Activated naive CD8-positive, alpha-beta T cell treated with anti-CD3 and anti-CD28 coated beads, Interleukin-2, amount 50 U/mL, for 24 hours (primary cell): ENCODE results near the gene IRF2BPL.

Experiments
- ATAC-seq: fragments of 150-1000 bp; cut with Tn5 transposase; one replicate; pipeline ENCODE4 v1.10.0; 2021
- DNase-seq: peaks from one replicate; pipeline ENCODE4 v3.0.0; 2021
- H3K27ac Mint-ChIP-seq: one replicate; pipeline ENCODE4 v1.8.0; 2021; ENCODE audit warnings: mild to moderate bottlenecking, mixed read lengths
- H3K27me3 Mint-ChIP-seq: one replicate; pipeline ENCODE4 v1.8.0; 2021; ENCODE audit warnings: mixed read lengths
- H3K36me3 Mint-ChIP-seq: one replicate; pipeline ENCODE4 v1.8.0; 2021; ENCODE audit warnings: low read depth, mixed read lengths
- H3K4me1 Mint-ChIP-seq: one replicate; pipeline ENCODE4 v1.8.0; 2021; ENCODE audit warnings: mixed read lengths
- H3K4me3 Mint-ChIP-seq: one replicate; pipeline ENCODE4 v1.8.0; 2021; ENCODE audit warnings: mild to moderate bottlenecking, moderate library complexity, mixed read lengths
- H3K9me3 Mint-ChIP-seq: one replicate; pipeline ENCODE4 v1.8.0; 2021; ENCODE audit warnings: mixed read lengths

IRF2BPL gene

GRCh38 chr14:77043177-77043983 is 14.9 kb upstream of the IRF2BPL start:
- Mint-ChIP-seq H3K27ac (peak overlapping the region; percentile 80), H3K4me3 (peak overlapping the region; percentile 54), H3K9me3 (no peaks in the 10 kb centered on the region), H3K27me3 (peaks cover 2% of the 10 kb centered on the region), H3K36me3 (no peaks in the 10 kb centered on the region), H3K4me1 (peaks cover 79% of the 10 kb centered on the region)
- ATAC-seq (peak; percentile 57), DNase-seq (peak; percentile 70)

GRCh38 chr14:77041881-77042545 is 13.5 kb upstream of the IRF2BPL start:
- no peak overlapping the region for H3K4me3 Mint-ChIP-seq
- peaks cover 2% of the 10 kb centered on the region for H3K27me3 Mint-ChIP-seq
- H3K4me1 Mint-ChIP-seq = peaks cover 93% of the 10 kb centered on the region
- H3K9me3 Mint-ChIP-seq = no peaks in the 10 kb centered on the region
- no peaks in the 10 kb centered on the region for H3K36me3 Mint-ChIP-seq
- DNase-seq = no peak
- ATAC-seq = no peak
- H3K27ac Mint-ChIP-seq = peak overlapping the region; percentile 96

- H3K4me1 Mint-ChIP-seq = peaks cover 94% of the 10 kb centered on the region
- H3K36me3 Mint-ChIP-seq = no peaks in the 10 kb centered on the region
- H3K9me3 Mint-ChIP-seq = no peaks in the 10 kb centered on the region
- peak overlapping the region; percentile 74 for H3K4me3 Mint-ChIP-seq
- H3K27ac Mint-ChIP-seq = peak overlapping the region; percentile 96
- peak; percentile 64 for DNase-seq
- ATAC-seq = peak; percentile 33
- H3K27me3 Mint-ChIP-seq = peaks cover 2% of the 10 kb centered on the region
Measured at GRCh38 chr14:77040741-77041653, 12.5 kb upstream of the IRF2BPL start.

GRCh38 chr14:77040059-77040740 is 11.7 kb upstream of the IRF2BPL start:
- ATAC-seq (peak; percentile 59), DNase-seq (peak; percentile 95)
- Mint-ChIP-seq H3K36me3 (no peaks in the 10 kb centered on the region), H3K4me3 (peak overlapping the region; percentile 74), H3K27ac (peak overlapping the region; percentile 96), H3K9me3 (no peaks in the 10 kb centered on the region), H3K4me1 (peaks cover 93% of the 10 kb centered on the region), H3K27me3 (peaks cover 2% of the 10 kb centered on the region)

- H3K4me3 Mint-ChIP-seq = peak overlapping the region; percentile 74
- DNase-seq (no peak), ATAC-seq (no peak)
- H3K4me1 Mint-ChIP-seq = peaks cover 94% of the 10 kb centered on the region
- H3K27ac Mint-ChIP-seq = peak overlapping the region; percentile 96
- H3K27me3 Mint-ChIP-seq = peaks cover 2% of the 10 kb centered on the region
- no peaks in the 10 kb centered on the region for H3K9me3 Mint-ChIP-seq
- no peaks in the 10 kb centered on the region for H3K36me3 Mint-ChIP-seq
Measured at GRCh38 chr14:77039285-77040058, 11.0 kb upstream of the IRF2BPL start.

- DNase-seq (peak; percentile 75), ATAC-seq (no peak)
- Mint-ChIP-seq H3K27me3 (peaks cover 2% of the 10 kb centered on the region), H3K9me3 (no peaks in the 10 kb centered on the region), H3K4me1 (peaks cover 90% of the 10 kb centered on the region), H3K4me3 (peak overlapping the region; percentile 70), H3K36me3 (no peaks in the 10 kb centered on the region), H3K27ac (peak overlapping the region; percentile 96)
Measured at GRCh38 chr14:77037938-77038568, 9.5 kb upstream of the IRF2BPL start.

GRCh38 chr14:77037215-77037937 is 8.9 kb upstream of the IRF2BPL start:
- Mint-ChIP-seq H3K9me3 (no peaks in the 10 kb centered on the region), H3K4me1 (peaks cover 91% of the 10 kb centered on the region), H3K4me3 (peak overlapping the region; percentile 70), H3K27ac (peak overlapping the region; percentile 96), H3K36me3 (no peaks in the 10 kb centered on the region), H3K27me3 (peaks cover 2% of the 10 kb centered on the region)
- DNase-seq (no peak), ATAC-seq (no peak)

GRCh38 chr14:77036484-77037214 is 8.1 kb upstream of the IRF2BPL start:
- Mint-ChIP-seq H3K36me3 (no peaks in the 10 kb centered on the region), H3K4me1 (peaks cover 91% of the 10 kb centered on the region), H3K9me3 (no peaks in the 10 kb centered on the region), H3K27me3 (peaks cover 2% of the 10 kb centered on the region), H3K4me3 (peak overlapping the region; percentile 70), H3K27ac (peak overlapping the region; percentile 61)
- ATAC-seq (no peak), DNase-seq (no peak)

GRCh38 chr14:77035267-77035666 is 6.8 kb upstream of the IRF2BPL start:
- Mint-ChIP-seq H3K4me1 (peaks cover 84% of the 10 kb centered on the region), H3K36me3 (no peaks in the 10 kb centered on the region), H3K27ac (no peak overlapping the region), H3K27me3 (peaks cover 2% of the 10 kb centered on the region), H3K4me3 (no peak overlapping the region), H3K9me3 (no peaks in the 10 kb centered on the region)
- ATAC-seq (no peak), DNase-seq (no peak)

GRCh38 chr14:77033622-77034589 is 5.4 kb upstream of the IRF2BPL start:
- Mint-ChIP-seq H3K4me1 (peaks cover 82% of the 10 kb centered on the region), H3K4me3 (peak overlapping the region; percentile 88), H3K9me3 (no peaks in the 10 kb centered on the region), H3K36me3 (no peaks in the 10 kb centered on the region), H3K27ac (peak overlapping the region; percentile 92), H3K27me3 (no peaks in the 10 kb centered on the region)
- DNase-seq = peak; percentile 91
- ATAC-seq = peak; percentile 79

- Mint-ChIP-seq H3K4me3 (peak overlapping the region; percentile 88), H3K4me1 (peaks cover 77% of the 10 kb centered on the region), H3K27me3 (peaks cover 2% of the 10 kb centered on the region), H3K9me3 (no peaks in the 10 kb centered on the region), H3K36me3 (no peaks in the 10 kb centered on the region), H3K27ac (peak overlapping the region; percentile 92)
- DNase-seq (peak; percentile 78), ATAC-seq (peak; percentile 69)
Measured at GRCh38 chr14:77032844-77033621, 4.5 kb upstream of the IRF2BPL start.
